T follicular helper cell (primary cell): Measurements from ENCODE around the gene NTN1.
"Not testable (repeated sequence)": the region's sequence is repeated elsewhere in the genome, so short reads cannot be mapped to it uniquely, and the experiment has no call there.

Experiments
- DNase-seq: peaks from one replicate; pipeline ENCODE4 v3.0.0-alpha.2; 2020; ENCODE audit warnings: low read depth

Gene NTN1

DNA sequence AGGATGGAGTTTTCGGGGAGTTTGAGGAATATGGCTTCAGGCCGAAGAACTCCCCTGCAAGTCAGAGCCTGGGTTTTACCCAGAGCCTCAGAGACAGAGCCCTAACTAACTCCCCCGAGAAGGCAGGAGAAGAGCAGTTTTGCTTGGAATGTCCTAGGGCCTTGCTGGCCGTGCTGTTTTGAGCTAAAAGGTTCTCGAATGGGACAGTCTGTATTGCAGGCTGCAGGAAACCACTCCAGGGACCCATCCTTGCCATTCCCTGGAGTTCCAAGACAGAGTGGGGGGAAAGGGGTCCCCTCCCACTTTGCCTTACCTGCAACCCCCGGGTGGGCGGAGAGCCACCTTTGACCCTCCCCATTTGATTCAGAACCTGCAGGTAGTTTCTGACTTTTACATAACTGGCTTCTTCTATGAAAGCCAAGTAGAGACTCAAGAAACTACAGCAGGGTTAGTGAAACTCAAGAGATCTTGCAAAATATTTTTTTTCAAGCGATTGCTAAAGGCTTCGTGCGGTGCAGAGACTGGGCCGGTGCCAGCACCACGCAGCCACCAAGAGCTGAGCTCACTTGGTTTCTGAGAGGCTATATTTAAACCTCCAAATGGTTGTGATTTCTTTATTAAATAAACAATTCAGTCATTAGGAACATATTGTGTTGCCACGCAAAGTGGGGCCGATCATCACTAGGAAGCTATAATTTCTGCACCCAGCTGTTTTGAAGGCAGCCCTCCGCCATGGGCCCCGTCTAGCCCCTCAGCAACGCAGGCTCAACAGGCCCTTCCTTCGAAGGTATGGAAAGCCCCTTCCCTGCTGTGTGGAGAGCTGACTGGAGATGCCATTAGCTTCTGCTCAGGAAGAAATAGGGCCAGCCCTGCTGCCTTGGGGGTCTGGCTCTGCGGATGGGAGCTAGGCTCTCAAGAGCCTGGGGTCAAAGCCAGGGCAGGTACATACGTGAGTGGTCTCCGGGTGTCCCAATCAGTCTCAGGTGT is 223.0 kb downstream of the NTN1 start:
- no peak for DNase-seq

- DNase-seq = no peak
Measured at GRCh38 chr17:9247401-9247938, 226.2 kb downstream of the NTN1 start.

DNA sequence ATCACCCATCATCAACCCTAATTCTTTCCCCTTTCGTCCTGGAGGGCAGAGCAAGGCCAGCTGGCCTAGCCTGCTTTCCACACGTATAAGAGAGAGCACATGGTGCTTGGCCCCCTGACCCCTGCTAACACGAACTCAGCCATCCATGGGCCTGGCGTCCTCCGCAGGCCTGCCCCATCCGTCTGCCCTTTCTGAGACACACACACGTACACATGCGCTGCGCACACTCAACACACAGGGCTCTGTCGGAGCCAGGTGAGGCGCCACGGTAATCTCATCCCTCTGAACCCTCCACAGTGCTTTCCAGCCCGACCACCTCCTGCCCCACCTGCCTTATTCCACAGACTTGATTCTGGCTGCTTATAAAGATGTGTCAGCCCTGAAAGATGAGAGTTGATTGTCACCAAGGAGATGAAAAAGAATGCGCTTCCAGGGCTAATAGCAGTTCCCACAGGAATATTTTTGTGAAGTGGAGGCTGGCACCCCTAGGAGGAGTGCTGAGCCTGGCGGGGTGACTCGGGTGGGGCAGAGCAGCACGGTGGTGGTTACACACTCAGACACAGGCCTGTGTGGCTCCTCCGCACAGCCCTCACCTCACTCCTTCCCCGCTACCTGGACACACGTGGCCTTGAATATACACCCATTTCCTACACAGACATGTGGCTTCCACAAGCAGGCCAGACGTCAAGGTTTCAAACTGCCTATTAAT is 228.1 kb downstream of the NTN1 start:
- DNase-seq = no peak

DNA sequence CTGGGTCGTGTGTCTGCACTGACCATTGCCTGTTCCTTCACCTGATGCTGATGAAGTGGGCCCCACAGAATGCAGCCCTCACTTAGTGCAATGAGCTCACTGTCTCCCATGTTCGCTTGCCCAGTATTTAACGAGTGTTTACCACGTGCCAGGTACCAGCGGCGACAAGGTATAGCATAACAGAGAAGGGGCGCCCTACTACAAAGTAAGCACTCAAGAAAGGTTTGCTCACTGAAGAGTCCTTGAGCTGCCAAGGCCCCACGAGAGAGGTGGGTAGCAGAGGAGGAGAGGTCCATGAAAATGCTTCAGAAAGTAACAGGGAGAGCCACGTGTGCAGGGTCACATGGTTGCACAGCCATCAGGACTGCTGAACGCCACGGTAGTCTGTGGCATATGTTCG is 230.0 kb downstream of the NTN1 start:
- no peak for DNase-seq

- no peak for DNase-seq
Measured at GRCh38 chr17:9253308-9253707, 232.0 kb downstream of the NTN1 start.

DNA sequence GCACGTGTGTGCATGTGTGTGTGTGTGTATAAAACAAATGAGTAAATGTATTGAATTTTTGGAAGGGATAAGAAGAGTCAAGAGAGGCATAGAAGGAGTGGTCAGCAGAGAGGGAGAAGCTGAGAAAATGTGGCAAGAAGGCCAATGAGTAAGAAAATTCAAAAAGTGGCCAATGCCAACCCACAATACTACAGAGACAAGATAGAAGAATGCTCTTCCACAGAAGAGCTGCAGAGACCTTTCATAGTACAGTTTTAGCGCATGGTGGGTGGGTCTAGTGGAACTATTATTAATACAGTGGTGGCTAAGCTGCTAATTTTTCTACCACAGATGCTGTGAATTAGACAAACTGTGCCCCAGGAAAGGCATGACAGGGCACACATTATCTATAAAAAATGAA is 233.5 kb downstream of the NTN1 start:
- DNase-seq = no peak

- no peak for DNase-seq
Measured at GRCh38 chr17:9255833-9256232, 234.5 kb downstream of the NTN1 start.

GRCh38 chr17:9256361-9256750 is 235.0 kb downstream of the NTN1 start:
- no peak for DNase-seq

- no peak for DNase-seq
Measured at GRCh38 chr17:9256751-9257629, 235.7 kb downstream of the NTN1 start.

- DNase-seq = not testable (repeated sequence)
Measured at GRCh38 chr17:9257630-9257965, 236.3 kb downstream of the NTN1 start.

GRCh38 chr17:9258115-9259015 is 237.1 kb downstream of the NTN1 start:
- DNase-seq = no peak

DNA sequence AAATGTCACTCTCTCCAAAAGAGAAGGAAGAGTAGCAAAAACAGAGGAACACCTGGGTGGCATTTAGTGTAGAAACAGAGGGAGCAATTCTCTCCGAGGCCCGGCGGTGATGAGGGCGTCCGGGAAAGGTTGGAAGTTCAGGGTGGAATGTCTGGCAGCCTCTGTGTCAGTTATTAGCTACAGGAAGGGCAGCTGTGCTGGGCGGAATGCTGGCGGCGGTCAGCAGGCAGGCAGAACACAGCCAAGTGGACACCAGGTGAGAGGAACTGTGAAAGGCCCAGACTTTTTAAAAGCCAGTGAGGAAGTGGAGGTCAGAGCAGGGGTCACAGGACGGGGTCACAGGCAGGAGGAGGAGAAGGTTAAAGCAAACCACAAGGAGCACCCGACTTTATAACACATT is 238.1 kb downstream of the NTN1 start:
- no peak for DNase-seq

DNA sequence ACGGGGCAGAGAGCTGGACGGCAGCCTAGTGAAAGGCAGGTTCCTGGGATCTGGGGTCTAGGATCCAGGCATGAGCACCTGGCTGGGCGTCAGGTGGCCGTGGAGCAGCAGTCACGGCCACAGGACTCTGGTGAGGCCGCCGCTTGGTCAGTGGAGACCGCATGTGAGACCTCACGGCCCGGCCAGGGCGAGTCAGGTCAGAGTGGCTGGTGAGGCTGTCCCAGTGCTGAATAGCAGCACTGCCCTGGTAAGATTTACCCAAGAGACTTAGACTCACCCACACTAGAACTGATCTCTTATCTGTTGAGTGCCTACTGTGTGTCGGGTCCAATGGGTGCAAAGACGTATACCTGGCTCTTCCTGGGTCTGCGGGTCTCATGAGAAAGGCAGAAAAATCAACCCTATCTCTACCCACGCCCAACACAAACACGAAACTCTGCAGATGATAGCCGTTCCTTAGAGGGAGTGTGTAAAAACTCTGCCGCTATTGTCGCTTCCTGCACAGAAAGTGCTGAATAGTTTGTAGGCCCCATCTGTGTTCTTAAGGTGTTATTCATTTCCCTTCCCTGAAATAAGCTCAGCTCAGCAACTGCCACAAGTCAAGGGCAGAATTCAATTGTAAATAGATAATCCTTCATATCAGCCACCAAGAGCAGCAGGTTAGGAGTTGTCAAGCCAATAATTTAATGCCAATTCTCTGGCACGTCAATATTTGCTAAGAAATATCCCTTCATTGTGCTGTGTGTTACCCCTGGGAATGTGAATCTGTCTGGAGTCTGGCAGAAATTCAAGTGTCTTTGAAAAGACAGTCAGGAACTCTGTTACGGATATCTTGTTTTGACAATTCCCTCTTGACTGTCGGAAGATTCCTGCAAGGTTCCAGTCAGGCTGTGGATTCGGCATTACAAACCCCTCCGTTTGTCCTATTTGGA is 240.0 kb downstream of the NTN1 start:
- DNase-seq = no peak

DNA sequence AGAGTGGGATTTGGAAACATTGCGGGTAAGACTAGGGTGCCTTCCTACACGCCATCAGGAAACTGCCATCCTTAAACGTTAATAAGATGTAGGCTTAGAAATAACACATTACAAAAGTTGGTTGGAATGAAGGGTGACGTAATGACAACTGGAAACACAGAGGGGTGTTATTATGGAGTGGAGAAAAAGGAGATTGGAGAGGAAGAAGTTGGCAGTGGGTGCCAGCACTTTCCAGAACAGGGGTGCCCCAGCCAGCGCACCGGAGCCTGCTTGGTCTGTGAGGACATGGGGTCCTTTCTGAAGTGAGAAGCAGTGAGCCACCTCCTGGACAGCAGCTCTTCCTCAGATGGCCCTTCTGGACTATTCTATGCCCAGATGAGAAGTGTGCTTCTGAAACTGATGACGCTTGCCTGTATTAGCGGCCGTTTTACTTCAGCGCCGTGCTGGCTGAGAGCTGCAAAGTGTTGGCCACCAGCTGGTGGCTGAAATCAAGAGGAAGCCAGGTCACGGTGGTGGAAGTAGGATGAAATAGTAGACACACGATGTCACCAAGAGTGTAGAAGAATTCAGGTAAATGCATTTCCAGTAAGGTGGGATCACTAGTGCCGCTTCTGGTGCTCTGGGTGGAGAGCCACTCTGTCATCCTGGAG is 244.8 kb downstream of the NTN1 start:
- DNase-seq = no peak

DNA sequence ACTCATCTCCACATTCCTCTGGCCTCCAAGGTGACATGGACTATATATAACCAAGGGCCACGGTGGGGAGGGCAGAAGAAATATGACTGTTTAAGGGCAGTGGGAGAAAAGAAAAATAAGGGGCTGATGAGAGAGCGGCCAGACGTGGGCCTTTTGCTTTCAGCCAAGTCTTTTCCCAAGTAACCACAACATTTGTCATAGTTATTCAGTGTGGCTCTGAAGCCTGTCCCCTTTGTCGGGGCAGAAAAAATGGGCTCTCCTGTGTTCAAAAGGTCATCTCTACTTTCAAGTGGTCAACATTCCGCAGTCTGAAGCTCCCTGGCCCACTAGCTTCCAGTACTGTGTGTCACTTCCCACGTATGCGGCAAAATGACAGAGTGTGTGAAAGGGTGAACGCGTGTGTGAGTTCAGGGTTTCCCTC is 245.4 kb downstream of the NTN1 start:
- no peak for DNase-seq

DNA sequence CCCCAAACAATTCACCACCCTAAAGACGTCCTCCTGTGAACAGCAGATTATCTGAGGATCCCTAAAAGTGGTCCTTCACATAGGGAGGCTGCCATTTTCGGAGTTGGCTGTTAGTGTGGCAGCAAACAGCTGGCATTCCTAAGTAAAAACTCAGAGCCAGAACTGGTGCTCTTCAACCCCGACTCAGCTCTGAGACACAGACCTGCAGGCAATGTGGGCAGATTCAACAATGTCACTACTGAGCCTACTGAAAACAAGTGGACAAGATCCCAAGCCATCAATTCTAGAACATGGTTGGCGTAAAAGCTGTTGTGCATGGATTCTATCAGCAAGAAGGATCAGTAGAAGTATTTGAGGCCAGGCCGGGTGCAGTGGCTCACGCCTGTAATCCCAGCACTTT is 247.2 kb downstream of the NTN1 start:
- DNase-seq = no peak

DNA sequence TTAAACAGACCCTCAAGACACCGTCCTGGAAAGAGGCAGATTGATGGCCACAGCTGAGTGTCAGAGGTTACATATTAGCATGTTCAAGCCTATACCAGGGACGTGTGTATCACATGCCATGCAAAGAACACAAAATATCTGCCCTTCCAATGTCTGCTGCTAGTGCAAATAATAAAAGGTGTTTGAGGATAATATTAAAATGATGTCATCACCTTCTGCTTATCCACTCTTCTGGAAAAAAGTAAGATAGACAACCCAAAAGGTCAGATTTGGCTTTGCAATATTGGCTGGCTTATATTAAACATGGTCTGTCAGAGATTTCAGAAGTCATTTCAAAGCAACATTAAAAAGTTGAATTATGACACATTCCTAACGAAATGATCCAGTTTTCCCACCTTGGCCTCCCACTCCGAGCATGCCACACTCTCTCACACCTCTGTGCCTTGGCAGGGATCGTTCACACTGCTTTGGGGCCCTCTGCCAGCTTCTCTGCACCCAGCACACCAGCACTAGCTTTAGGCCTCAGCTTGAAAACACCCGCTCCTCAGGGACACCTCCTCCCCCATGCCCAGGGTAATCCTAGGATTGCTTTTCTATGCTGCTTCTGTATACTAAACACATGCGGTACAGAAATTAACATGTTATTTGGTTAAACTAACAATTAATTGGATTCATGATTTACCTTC is 248.2 kb downstream of the NTN1 start:
- DNase-seq = no peak

DNA sequence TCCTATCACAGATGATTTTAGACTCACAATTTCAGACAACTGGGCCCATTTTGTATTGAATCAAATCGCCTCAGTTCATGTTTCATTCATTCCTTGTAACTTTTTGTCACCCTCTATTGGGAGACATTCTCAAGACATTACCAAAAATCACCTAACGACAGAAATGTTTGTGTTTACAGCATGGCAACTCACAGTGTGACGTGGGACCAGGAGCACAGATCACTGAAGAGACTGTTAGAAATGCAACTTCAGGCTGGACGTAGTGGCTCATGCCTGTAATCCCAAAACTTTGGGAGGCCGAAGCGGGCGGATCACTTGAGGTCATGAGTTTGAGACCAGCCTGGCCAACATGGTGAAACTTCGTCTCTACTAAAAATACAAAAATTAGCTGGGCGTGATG is 249.6 kb downstream of the NTN1 start:
- DNase-seq = no peak

GRCh38 chr17:9271989-9272388 is 250.7 kb downstream of the NTN1 start:
- DNase-seq = no peak
